H1 (cell line): ENCODE results near the gene CRIP1.

ENCODE experiments used
- JUND ChIP-seq: IDR thresholded peaks from 2 replicates; pipeline ENCODE4 v1.6.1; 2011; ENCODE audit warnings: mild to moderate bottlenecking, improper control_type of control experiment, low read length
- RAD21 ChIP-seq, 2 experiments: IDR thresholded peaks in 1 of 2; conservative IDR thresholded peaks in 1 of 2; 2 replicates each; pipeline ENCODE4 v1.6.1; 2011; ENCODE audit warnings: low read depth in 2 of 2, low read length in 2 of 2, improper control_type of control experiment in 1 of 2, inconsistent platforms in 1 of 2, mild to moderate bottlenecking in 1 of 2, moderate library complexity in 1 of 2
- TAF1 ChIP-seq: IDR thresholded peaks from 2 replicates; pipeline ENCODE4 v1.6.1; 2011; ENCODE audit warnings: mild to moderate bottlenecking, low read depth, low read length

DNA sequence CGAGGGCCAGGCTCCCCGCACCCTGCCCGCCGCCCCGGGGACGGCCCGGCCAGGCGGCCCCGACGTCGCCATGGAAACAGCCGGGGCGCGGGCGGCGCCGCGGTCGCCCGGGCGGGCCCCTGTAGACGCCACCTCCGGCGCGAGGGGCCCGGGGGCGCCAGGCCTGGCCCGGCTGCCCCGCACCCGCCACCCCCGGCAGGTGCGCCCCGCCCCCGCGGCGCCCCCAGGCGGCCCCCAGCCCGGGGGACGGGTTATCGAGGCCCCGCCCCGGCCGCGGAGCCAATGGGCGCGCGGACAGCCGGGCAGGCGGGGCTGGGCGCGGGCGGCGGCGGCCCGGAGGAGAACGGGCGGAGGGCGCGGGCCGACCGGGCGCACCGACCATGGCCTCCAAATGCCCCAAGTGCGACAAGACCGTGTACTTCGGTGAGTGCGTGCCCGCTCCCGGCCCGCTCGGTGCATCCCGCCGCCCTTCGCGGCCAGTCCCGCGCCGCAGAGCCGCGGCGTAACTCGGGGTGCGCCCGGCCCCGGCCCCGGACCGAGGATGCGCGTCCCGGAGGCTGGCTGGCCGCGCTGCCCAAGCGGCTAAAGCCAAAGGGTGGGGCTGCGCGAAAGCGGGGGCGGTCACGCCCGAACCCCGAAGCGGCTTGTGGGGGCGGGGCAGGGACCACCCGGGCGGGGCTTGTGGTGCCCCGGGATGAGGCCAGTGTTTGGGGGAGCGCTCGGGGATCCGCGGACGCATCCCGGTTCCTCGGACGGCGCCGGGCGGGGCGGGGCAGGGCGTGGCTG lies 12.0 kb upstream of the CRIP1 start, which contains the start of gene CRIP2:
- TF ChIP-seq TAF1 (0 out of 2 replicates have a peak, but pooled peaks have one; percentile 7), RAD21 (IDR thresholded peaks at IDR 0.05 in 1 of 2, conservative IDR thresholded peaks at IDR 0.05 in 1 of 2; ENCODE audit: low read depth in 2 of 2, low read length in 2 of 2) (no peak), JUND (no peak)
